HepG2 (cell line): ENCODE data around the gene LMX1B. TPM values are rescaled to one million over a fixed set of nuclear protein-coding genes. Genes with fewer than 3 reads are reported as not detected.

ENCODE experiments used
- ATF3 ChIP-seq: sonication (generic); formaldehyde crosslinking; IDR thresholded peaks from 2 replicates; pipeline ENCODE4 v1.4.0; 2020; ENCODE audit warnings: missing genetic modification reagents
- CC2D1A ChIP-seq: sonication (generic); formaldehyde crosslinking; IDR thresholded peaks from 2 replicates; pipeline ENCODE4 v1.8.1; 2023; ENCODE audit warnings: mild to moderate bottlenecking, missing genetic modification reagents
- KDM1A ChIP-seq: IDR thresholded peaks from 2 replicates; pipeline ENCODE4 v1.6.1; 2016; ENCODE audit warnings: missing compliant biosample characterization
- NONO ChIP-seq, 2 experiments: fragments of 450-650 bp in 1 of 2; sonication (generic) in 1 of 2; formaldehyde crosslinking in 1 of 2; IDR thresholded peaks in 1 of 2; conservative IDR thresholded peaks in 1 of 2; 2 replicates each; pipeline versions ENCODE4 v1.6.1 to v1.8.0; 2017 to 2022; ENCODE audit warnings: mild to moderate bottlenecking in 1 of 2, missing genetic modification reagents in 1 of 2, moderate library complexity in 1 of 2
- REPIN1 ChIP-seq: sonication (generic); formaldehyde crosslinking; IDR thresholded peaks from 2 replicates; pipeline ENCODE4 v1.8.0; 2022; ENCODE audit warnings: missing genetic modification reagents, low read depth, mild to moderate bottlenecking, borderline replicate concordance
- TGIF2 ChIP-seq: IDR thresholded peaks from 2 replicates; pipeline ENCODE4 v1.6.1; 2016; ENCODE audit warnings: control low read depth, missing compliant biosample characterization
- ZFP36 ChIP-seq: fragments of 150-350 bp; IDR thresholded peaks from 2 replicates; pipeline ENCODE4 v1.6.1; 2018; ENCODE audit warnings: borderline replicate concordance, low read length, low read depth; ENCODE audit not compliant: partially characterized antibody
- ZNF160 ChIP-seq: sonication (generic); formaldehyde crosslinking; IDR thresholded peaks from 2 replicates; pipeline ENCODE4 v1.8.0; 2022; ENCODE audit warnings: mild to moderate bottlenecking, inconsistent platforms, missing genetic modification reagents
- ZNF598 ChIP-seq: sonication (generic); formaldehyde crosslinking; IDR thresholded peaks from 2 replicates; pipeline ENCODE4 v1.5.1; 2020; ENCODE audit warnings: mild to moderate bottlenecking, missing genetic modification reagents, borderline replicate concordance
- ZNF687 ChIP-seq: sonication (generic); formaldehyde crosslinking; IDR thresholded peaks from 2 replicates; pipeline ENCODE4 v1.5.1; 2020; ENCODE audit warnings: mild to moderate bottlenecking, missing genetic modification reagents, moderate library complexity
- ZNF737 ChIP-seq: sonication (generic); formaldehyde crosslinking; IDR thresholded peaks from 2 replicates; pipeline ENCODE4 v1.5.0; 2020; ENCODE audit warnings: missing genetic modification reagents, mild to moderate bottlenecking, borderline replicate concordance
- polyA plus RNA-seq, 8 experiments: library from polyadenylated mRNA; depleted of rRNA in 3 of 8; stranded (reverse) in 7 of 8; unstranded in 1 of 8; fragments of >200 nt; fragmentation: Illumina TruSeq in 4 of 8; extraction: Trizol in 4 of 8; gene quantifications; 2 replicates each; pipeline versions ENCODE4 v1.2.1 to v1.2.3, GENCODE V29; 2011 to 2016; ENCODE audit warnings: low read depth in 4 of 8, missing spikeins in 1 of 8, mixed read lengths in 1 of 8; ENCODE audit not compliant: insufficient read depth in 1 of 8
- total RNA-seq, 5 experiments: library from RNA; depleted of rRNA; stranded (reverse); fragments of >200 nt; fragmentation: Illumina TruSeq; extraction: Trizol; gene quantifications; 2 replicates each; pipeline ENCODE4 v1.2.3, GENCODE V29; 2016; ENCODE audit warnings: low read depth in 1 of 5

The LMX1B gene
- total and polyA plus RNA-seq, 2 of the 13 experiments (the other 11 are each of a cell fraction or from before 2014, with no cell fraction given): not detected

- TF ChIP-seq ZFP36 (no peak), ZNF737 (CRISPR knock-in tag) (no peak), CC2D1A (CRISPR knock-in tag) (no peak), TGIF2 (CRISPR knock-in tag) (no peak), KDM1A (CRISPR knock-in tag) (no peak), ZNF598 (CRISPR knock-in tag) (no peak), REPIN1 (CRISPR knock-in tag) (no peak), ATF3 (CRISPR knock-in tag) (no peak), NONO (IDR thresholded peaks at IDR 0.05) (no peak), NONO (CRISPR knock-in tag; conservative IDR thresholded peaks at IDR 0.05) (no peak), ZNF687 (no peak), ZNF160 (CRISPR knock-in tag) (no peak)
Measured at GRCh38 chr9:126608551-126608950, 5.2 kb upstream of the LMX1B start (continued).
